Measurements from ENCODE around the gene LMBRD1.
"Not testable (repeated sequence)": the region's sequence is repeated elsewhere in the genome, so short reads cannot be mapped to it uniquely, and the experiment has no call there.

LMBRD1 gene

DNA sequence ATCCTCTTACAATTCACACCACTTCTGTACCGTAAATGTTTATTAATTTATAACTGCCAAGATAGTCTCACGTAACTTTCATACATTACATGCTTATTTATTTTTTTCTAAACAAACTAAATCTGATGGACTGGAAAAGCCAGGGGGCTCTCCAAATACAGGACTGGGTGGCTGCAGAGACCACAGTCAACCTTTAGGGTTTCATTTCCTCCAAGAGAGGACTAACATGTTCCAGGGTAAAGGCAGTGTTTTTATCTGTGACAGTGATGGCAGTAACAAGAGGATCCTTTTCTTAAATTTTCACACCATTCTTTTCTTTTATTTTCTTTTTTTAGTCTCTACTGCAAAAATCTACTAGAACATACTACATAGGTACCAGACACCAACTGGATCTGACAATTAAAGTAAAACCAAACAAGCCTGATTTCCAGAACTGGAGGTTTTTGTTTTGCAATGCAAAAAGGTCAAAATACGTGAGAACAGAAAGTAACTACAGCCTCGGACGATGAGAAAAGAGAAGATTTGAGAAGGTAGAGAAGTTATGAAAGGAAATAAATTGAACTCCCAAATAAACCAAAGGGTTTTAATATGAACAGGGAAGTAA is 1.2 kb downstream of the LMBRD1 start:
- no peak for DNase-seq

DNA sequence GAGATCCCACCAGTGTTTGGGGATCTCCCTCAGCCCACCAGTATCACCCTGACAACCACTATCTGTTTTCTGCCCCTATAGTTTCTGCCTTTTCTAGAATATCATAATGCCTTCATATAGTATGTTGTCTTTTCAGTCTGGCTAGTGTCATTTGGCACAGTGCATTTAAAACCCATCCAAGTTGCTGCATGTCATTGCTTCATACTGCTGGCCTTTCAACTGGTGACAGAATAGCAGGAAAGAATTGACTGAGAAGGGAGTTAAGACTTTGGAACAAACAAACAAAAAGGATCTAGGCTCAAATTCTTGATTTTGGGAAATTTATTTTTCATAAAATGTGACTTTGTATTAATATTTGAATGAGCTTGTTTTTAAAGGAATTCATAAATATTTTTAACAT is 4.5 kb downstream of the LMBRD1 start:
- no peak for DNase-seq

DNA sequence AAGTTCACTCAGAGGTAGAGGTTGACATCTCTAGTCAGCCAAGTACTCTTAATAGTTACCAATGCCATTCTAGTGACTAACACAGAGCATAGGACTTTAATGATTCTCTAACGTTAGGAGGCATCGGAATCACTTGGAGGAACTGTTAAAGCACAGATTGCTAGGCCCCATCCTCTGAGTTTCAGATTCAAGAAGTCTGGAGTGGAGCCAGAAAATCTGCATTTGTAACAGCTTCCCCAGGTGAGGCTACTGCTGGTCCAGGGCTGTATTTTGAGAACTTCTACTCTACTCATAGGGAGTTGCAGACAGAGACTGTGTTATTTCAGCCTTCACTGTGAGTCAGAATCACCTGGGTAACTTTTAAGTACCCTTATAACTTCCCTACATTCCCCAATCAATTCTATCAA is 5.7 kb downstream of the LMBRD1 start:
- no peak for DNase-seq

DNA sequence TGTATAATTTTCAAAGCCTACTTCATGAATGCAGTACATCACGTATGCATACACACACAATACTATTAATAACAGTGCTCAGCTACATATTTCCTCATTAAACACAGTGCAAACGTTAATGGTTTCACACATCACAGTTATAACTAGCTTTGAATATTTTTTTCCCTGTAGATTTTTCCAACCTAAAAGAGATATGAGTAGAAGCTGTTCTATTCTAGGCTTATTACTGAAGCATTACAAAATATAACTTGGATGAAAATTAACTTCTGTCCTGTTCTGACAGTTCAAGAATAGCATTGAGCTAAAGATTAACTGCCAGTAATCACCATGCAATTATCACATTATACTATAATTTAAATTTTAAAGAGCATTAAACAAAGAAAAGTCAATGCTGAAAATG is 6.2 kb downstream of the LMBRD1 start:
- no peak for DNase-seq

DNA sequence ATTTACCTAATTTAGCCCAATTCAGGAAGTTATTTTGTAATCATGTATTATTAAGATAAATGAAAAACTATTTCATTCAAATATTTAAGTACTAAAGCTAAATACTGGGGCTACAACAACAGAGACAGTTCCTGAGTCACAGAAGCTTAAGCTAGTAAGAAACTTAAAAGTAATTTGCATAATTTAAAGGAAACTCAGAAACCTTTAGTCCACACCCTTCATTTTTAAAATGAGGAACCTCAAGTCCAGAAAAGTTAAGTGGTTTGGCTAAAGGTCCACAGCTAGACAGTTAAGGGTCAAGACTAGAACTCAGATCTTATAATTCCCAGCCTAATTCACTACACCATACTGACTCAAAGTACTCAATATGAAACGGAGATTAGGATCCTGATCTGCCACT is 7.2 kb downstream of the LMBRD1 start:
- DNase-seq = no peak

DNA sequence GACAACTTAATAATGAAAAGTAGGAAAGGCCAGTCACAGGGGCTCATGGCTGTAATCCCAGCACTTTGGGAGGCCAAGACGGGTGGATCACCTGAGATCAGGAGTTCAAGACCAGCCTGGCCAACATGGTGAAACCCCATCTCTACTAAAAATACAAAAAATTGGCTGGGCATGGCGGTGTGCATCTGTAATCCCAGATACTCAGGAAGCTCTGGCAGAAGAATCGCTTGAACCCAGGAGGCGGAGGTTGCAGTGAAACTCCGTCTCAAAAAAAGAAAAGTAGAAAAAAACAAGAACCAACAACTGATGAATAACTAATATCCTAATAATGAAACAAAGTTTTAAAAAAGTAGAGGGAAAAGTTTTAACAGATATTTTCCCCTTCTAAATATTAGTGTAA is 9.4 kb downstream of the LMBRD1 start:
- DNase-seq = not testable (repeated sequence)

DNA sequence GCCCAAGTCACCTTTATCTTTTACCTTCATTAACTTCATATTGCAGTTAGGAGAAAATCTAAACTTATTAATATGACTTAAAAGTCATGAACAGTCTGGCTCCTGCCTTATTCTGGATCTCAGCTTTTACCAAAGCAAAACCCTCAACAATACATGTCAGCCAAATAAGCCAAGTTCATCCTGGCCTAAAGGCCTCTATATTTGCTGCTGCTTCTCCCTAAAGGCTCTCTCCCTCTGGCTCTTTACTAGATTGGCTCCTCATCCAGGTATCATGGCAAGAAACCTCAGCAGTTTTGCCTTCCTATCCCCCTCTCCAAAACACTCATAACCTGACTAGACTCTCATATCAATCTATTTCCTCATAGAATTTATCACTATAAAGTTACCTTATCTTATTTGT is 11.1 kb downstream of the LMBRD1 start:
- DNase-seq = no peak

DNA sequence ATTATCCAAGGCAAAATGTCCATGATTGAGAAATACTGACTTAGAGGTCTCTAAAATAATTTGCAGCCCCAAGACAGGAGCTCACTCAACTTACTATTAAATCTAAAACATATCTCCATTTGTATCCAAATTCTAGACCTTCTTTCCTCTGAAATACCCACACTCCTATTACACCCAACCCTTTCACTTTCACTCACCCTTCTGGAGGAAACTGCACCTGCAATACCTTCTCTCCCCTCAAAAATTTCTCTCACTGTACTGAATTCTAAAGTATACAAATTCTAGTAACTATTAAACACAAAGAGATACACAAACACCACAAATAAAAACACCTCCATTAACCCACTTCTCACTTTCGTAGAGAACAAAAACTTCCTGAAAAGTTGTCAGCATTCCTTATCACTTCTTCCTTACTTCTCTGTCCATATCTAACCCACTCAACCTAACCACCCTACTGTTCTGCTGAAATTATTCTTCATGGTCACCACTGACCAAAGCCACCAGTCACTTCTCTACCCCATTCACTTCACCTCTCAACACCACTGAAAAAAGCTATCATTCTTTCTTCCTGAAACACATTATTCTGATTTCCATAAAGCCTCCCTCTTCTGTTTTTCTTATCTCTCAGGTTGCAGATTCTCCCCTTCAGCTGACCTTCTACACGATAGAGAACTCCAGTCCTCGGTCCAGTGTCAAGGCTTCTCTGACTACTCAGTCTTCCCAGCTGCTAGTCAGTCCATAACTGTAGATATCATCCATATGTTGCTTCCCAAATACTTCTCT is 12.0 kb downstream of the LMBRD1 start:
- DNase-seq = no peak

DNA sequence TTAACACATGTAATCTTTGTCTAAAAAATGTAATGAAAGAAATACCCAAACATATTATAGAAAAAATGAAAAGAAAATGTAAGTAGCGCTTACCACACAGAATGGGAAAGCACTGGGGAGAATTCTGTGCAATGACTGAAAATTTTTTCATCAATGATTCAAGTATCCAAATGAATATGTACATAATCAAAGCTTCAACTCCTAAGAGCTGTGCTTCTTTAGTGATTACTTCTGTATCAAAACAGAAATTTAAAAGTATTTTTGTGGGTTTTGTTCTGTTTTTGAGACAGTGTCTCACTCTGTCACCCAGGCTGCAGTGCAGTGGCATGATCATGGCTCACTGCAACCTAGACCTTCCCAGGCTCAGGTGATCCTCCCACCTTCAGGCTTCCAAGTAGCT is 13.7 kb downstream of the LMBRD1 start:
- DNase-seq = no peak

DNA sequence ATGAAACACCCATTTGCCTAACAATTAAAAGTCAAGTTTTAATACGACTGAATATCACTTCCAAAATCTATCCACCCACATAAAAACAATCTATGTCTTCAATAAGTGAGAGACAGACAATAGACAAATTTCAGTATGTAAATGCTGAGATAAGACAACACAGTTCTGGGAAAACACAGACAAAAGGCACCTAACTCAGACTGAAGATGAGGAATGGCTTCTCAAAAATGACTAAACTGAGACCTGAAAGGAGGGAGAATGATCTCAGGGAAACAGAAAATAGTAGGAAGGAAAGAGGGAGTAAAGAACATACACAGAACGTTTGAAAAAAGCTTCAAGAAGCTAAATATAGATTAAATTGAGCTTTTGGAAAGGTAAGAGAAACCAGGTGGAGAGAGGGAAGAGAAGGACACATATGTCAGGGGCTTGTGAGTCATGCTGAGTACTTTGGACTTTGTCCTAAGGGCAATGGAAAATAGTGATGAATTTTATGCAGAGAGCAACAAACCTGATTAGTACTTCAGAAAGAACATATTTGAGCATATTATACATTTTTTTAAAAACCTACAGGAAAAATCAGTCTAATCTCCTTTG is 16.1 kb downstream of the LMBRD1 start:
- DNase-seq = no peak

DNA sequence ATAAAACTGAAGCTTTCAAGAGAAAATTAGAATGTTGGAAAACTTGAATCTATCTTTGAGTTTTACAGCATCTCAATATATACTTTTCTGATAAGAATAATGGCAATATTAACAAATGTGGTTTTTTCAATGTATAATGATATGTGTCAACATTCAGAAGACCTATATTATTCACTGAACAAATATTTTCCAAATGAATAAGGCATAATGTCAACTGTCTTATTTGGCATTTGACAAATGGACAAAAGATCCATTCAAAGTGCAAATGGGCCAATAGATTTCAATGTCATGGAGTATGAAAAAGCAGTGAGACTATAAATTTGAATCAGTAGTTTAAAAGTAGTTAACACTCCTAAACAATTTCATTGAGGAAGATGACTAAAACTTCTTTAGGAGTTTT is 20.9 kb downstream of the LMBRD1 start:
- no peak for DNase-seq

DNA sequence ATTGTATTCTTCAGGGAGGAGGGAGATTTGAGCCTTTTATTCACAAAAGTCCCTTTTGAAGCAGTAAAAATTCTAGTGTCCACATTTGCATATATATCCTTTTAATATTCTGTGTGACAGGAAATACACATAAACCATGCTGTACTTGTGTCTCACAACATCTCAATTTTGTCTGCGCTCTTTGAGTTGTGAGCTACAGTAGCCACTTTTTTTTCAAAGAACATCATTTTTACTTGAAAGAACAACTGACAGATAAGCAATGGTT is 21.3 kb downstream of the LMBRD1 start:
- DNase-seq = no peak

DNA sequence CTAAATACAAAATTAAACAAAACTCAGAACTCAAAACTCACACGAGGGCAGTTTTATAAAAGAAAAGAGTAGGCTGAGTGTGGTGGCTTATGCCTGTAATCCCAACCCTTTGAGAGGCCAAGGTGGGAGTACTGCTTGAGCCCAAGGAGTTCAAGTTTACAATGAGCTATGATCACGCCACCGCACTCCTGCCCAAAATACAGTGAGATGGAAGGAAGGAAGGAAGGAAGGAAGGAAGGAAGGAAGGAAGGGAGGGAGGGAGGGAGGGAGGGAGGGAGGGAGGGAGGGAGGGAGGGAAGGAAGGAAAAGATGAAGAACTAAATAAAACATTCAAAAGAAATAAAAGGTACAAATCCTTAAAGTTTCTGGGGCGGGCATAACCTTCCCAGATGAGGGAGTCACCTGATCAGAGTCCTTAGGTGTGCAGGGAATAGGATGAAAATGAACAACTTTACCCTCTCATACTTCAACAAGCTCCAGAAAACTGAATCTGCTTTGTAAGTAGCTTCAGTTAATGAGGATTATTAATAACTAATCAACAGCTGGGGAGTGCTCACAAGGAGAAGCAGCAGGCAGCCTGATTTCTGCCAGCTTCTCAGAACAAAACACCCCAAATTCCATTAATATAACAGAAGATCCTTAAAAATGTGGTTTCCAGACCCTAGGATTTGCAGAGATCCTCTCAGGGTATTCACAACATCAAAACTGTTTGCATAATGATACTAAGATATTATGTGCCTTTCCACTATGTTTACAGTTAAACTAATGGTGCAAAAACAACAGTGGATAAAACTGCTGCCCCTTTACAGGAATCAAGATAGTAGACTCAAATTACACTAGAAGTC is 21.8 kb downstream of the LMBRD1 start:
- no peak for DNase-seq

DNA sequence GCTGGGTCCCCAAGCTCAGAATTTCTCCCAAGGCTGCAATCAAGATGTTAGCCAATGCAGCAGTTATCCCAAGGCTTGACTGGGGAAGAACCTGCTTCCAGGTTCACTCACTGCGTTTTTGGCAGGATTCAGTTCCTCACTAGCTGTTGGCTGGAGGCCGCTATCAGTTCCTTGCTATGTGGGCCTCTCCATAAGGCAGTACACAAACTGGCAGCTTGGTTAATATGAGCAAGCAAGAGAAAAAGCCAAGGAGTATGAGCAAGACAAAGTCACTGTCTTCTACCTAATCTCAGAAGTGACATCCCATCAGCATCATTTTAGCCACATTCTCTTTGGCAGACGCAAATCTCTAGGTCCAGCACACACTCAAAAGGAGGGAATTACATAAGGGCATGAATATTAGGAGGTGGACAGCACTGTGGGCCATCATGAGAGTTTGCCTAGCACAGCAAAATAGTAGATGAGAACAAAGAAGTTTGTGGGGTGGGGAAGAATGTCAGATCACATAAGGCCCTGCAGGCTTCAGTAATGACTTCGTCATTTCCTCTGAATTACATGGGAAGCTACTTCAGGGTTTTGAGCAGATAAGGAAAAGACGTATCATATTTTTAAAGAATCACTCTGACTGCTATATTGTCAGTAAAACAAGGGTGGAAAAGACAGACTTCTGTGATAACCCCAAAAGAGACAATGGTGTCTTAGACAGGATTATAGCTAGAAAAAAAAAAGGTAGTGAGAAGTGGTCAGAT is 25.5 kb downstream of the LMBRD1 start:
- DNase-seq = no peak

DNA sequence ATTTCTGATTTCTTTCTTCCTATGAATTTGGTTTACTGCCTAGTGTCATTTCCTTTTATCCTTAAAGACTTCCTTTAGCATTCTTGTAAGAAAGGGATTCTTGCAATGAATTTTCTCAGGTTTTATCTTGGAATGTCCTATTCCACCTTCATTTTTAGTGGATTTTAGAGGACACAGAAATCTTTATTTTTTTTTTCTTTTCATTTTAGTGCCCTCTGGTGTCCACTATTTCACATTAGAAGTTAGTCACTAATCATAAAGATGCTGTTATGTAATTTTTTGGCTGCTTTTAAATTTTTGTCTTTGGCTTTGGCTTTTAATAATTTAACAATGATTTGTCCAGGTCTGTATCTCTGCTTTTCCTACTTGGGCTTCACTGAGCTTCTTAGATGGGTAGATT is 28.1 kb downstream of the LMBRD1 start:
- DNase-seq = no peak

DNA sequence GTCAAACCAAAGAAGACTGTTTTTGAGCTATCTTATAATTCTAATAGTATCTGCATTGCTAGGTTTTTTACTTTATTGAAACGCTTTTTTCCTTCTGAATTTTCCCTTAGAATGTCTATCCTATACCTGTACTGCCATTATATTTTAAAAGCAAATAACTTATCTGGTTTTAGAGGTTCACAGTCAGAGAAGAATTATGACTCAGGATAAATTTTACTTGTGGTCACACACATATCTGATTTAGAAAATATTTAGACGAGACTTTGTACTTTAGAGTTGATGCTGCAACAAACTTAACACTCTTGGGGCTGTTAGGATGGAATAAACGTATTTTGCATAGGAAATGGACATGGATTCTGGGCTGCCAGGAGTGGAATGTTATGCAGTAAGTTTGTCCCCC is 33.0 kb downstream of the LMBRD1 start:
- no peak for DNase-seq

DNA sequence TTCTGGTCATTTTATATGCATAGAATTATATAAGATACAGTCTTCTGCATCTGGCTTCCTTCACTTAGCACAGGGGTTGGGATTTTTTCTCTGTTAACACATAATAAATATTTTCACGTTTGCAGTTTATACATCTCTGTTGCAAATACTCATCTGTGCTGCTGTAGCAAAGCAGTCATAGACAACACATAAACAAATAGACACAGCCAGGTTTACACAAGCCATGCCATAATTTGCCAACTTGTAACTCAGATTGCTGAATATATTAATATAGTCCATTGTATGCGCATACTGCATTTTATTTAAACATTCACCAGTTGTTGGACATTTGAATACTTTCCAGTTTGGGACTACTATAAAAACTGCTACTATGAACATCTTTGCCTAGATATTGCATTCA is 35.0 kb downstream of the LMBRD1 start:
- DNase-seq = no peak

DNA sequence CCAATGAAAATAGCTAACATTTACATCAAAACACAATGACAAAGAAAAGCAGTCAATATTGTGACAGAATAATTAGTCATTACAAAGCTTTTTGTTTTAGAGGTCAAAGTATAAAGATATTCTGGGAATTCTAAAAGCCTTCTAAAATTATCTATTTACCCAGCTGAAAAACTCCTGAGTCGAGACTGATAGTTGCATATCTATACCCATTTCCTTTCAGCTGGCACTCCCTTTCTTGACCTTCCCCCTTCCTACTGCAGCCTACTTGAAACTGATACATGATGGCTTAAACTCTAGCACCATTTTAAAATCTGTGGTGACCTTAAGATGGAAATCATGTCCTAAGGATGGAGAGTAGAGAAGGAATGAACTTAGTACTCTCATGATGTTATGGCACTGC is 38.6 kb downstream of the LMBRD1 start:
- DNase-seq = no peak

DNA sequence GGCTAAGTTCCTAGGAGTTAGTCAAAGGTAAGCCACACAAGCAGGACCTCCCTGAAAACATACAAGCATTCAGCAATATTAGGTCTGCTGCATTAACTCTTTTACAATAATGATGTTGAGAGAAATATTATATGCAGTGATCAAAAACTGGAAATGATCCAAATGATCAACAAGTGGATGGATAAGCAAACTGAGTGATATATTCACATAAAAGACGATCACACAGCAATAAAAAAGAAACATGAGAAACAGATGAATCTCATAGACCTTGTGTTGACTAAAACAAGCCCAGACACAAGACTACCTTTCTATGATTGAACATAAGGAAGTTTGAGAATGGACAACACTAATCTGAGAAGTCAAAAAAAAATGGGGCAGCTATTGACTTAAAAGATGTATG is 39.9 kb downstream of the LMBRD1 start:
- DNase-seq = no peak

DNA sequence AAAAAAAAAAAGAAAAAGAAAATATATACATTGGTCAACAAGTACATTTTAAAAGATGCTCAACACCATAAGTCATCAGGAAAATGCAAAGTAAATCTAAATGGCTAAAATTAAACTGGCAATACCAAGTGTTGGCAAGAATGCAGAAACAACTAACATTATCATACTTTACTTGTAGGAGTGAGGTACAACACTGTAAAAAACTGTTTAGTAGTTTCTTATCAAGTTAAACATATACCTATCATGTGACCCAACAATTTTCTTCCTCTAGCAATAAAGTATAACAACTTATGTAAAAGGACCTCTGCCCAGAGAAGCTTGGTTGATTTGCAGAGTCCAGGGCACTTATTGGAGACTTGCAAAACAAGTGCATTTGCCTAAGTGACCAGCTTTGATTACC is 40.4 kb downstream of the LMBRD1 start:
- no peak for DNase-seq

DNA sequence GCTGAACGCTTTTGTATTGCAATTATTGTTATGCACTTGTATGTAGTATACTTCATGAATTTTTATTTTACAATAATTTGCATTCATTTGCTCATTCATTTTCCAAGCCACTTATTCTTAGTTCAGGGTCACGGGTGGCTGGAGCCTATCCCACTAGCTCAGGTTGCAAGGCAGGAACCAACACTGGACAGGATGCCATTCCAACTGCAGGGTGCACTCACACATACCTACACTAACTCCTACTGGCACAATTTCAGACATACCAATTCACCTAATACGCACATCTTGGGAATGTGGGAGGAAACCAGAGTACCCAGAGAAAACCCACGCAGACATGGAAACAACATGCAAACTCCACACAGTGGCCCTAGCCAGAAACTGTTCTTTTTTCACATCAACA is 61.8 kb downstream of the LMBRD1 start:
- DNase-seq = no peak

DNA sequence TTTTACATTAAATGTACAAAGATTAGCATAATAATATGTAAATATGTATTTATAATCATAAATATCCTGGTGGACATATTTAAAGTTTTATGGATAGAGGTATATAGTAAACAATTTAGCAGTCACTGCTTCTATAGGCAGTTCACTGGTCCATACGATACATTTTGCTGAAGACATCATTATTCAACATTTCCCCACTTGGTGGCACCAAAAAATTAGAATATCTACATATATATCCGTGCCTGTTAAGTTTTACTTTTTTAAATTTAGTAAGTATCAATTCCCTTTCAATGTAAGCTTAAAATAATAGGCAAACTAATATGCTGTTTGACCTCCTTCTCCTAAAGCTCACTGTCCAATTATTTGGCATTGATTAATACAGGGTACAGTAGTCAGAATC is 64.2 kb downstream of the LMBRD1 start:
- DNase-seq = no peak

DNA sequence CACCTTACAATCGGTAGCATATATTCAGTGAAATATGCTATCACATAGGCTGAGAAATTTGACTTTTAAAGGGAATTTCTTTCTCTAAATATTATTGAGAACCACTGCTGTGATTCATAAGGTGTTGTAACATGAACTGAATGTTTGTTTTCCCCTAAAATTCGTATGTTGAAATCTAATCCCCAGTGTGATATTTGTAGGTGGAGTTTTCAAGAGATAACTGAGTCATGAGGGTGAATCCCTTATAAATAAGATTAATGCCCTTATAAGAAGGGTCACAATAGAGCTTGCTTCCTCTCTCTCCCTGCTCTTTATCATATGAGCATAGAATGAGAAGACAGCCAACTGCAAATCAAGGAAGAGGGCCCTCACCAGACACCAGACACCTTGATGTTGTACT is 64.8 kb downstream of the LMBRD1 start:
- no peak for DNase-seq
